Measurements from ENCODE around the gene LGALS3BP. TPM values are rescaled to one million over a fixed set of nuclear protein-coding genes. Genes with fewer than 3 reads are reported as not detected.

LGALS3BP gene
- total RNA-seq, 1 experiment from 2014 or later: 747 TPM

GRCh38 chr17:79020631-79021301 lies 41.0 kb upstream of the LGALS3BP start:
- TF ChIP-seq CTCF (IDR thresholded peaks at IDR 0.05; ENCODE audit: unreplicated experiment): no peak
- no peak for DNase-seq
- intact Hi-C loops (cut with micrococcal nuclease; ENCODE audit: unreplicated experiment): no loop called here
- CTCF ChIA-PET: interaction anchor here (1.1 to 1.7 kb wide), 2 partner anchors 22 to 25 kb away, joined by 3 to 6 read pairs; no protein-coding TSS in a partner anchor
- Mint-ChIP-seq H3K4me1 (ENCODE audit: low read depth, unreplicated experiment) (peaks cover 37% of the 10 kb centered on the region), H3K27ac (ENCODE audit: unreplicated experiment) (no peak overlapping the region), H3K36me3 (ENCODE audit: insufficient read depth, unreplicated experiment) (peaks cover 21% of the 10 kb centered on the region), H3K4me3 (ENCODE audit: low read depth, unreplicated experiment) (no peak overlapping the region), H3K27me3 (ENCODE audit: unreplicated experiment) (peaks cover 10% of the 10 kb centered on the region), H3K9me3 (ENCODE audit: low read depth, unreplicated experiment) (peaks cover under 1% of the 10 kb centered on the region)
- no TSS peak for BruUV-seq (replicated peaks)

- peaks cover 15% of the 10 kb centered on the region for H3K36me3 Mint-ChIP-seq (ENCODE audit: insufficient read depth, unreplicated experiment)
- BruUV-seq (replicated peaks): no TSS peak
- H3K27me3 Mint-ChIP-seq (ENCODE audit: unreplicated experiment): peaks cover 10% of the 10 kb centered on the region
- intact Hi-C loops (cut with micrococcal nuclease; ENCODE audit: unreplicated experiment): loop anchor here (1.0 kb wide), 1 partner anchor 22 kb away; no protein-coding TSS in a partner anchor
- H3K9me3 Mint-ChIP-seq (ENCODE audit: low read depth, unreplicated experiment): peaks cover 2% of the 10 kb centered on the region
- H3K4me1 Mint-ChIP-seq (ENCODE audit: low read depth, unreplicated experiment): peaks cover 37% of the 10 kb centered on the region
- CTCF ChIA-PET: interaction anchor here (1.7 kb wide), 1 partner anchor 22 kb away, joined by 6 read pairs; no protein-coding TSS in a partner anchor
- DNase-seq: peak; percentile 65
- H3K4me3 Mint-ChIP-seq (ENCODE audit: low read depth, unreplicated experiment): no peak overlapping the region
- no peak overlapping the region for H3K27ac Mint-ChIP-seq (ENCODE audit: unreplicated experiment)
- peak; percentile 60 for TF ChIP-seq CTCF (IDR thresholded peaks at IDR 0.05; ENCODE audit: unreplicated experiment)
Measured at GRCh38 chr17:79019632-79020584, 40.2 kb upstream of the LGALS3BP start.

DNA sequence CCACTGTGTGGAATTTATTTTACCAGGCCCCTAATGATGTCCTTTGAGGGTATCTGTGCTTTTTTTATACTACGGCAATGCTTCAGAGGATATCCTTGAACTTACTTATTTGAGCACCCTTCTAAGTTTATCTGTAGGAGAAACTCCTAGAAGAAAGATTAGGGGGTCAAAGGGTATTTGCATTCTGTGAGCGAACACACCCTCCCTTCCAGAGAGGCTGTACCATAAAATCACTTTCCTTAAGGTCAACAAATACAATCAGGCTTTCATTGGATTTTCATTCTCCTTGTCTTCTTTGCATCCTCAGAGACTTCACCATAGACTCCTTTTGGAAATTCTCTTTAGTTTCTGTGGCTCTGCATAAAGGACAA lies 39.5 kb upstream of the LGALS3BP start:
- peaks cover 34% of the 10 kb centered on the region for H3K4me1 Mint-ChIP-seq (ENCODE audit: low read depth, unreplicated experiment)
- intact Hi-C loops (cut with micrococcal nuclease; ENCODE audit: unreplicated experiment): loop anchor here (1.0 kb wide), 1 partner anchor 23 kb away; no protein-coding TSS in a partner anchor
- peaks cover 10% of the 10 kb centered on the region for H3K36me3 Mint-ChIP-seq (ENCODE audit: insufficient read depth, unreplicated experiment)
- DNase-seq: no peak
- peaks cover 9% of the 10 kb centered on the region for H3K27me3 Mint-ChIP-seq (ENCODE audit: unreplicated experiment)
- CTCF ChIA-PET: no interaction called here
- peaks cover 2% of the 10 kb centered on the region for H3K9me3 Mint-ChIP-seq (ENCODE audit: low read depth, unreplicated experiment)
- BruUV-seq (replicated peaks): no TSS peak
- H3K27ac Mint-ChIP-seq (ENCODE audit: unreplicated experiment): no peak overlapping the region
- TF ChIP-seq CTCF (IDR thresholded peaks at IDR 0.05; ENCODE audit: unreplicated experiment): no peak
- no peak overlapping the region for H3K4me3 Mint-ChIP-seq (ENCODE audit: low read depth, unreplicated experiment)

DNA sequence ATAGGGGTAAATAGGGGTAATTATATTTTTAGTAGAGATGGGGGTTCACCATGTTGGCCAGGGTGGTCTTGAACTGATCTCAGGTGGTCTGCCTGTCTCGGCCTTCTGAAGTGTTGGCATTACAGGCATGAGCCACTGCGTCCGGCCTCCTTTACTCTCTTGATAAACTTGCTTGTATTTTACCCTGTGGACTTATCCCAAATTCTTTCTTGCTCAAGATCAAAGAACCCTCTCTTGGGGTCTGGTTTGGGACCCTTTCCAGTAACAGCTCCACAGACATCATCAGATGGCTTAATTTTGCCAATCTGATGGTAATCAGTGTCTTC lies 38.6 kb upstream of the LGALS3BP start:
- H3K27me3 Mint-ChIP-seq (ENCODE audit: unreplicated experiment): peaks cover under 1% of the 10 kb centered on the region
- DNase-seq: no peak
- intact Hi-C loops (cut with micrococcal nuclease; ENCODE audit: unreplicated experiment): no loop called here
- CTCF ChIA-PET: no interaction called here
- H3K4me1 Mint-ChIP-seq (ENCODE audit: low read depth, unreplicated experiment): peaks cover 29% of the 10 kb centered on the region
- H3K27ac Mint-ChIP-seq (ENCODE audit: unreplicated experiment): no peak overlapping the region
- peaks cover 1% of the 10 kb centered on the region for H3K36me3 Mint-ChIP-seq (ENCODE audit: insufficient read depth, unreplicated experiment)
- TF ChIP-seq CTCF (IDR thresholded peaks at IDR 0.05; ENCODE audit: unreplicated experiment): no peak
- BruUV-seq (replicated peaks): no TSS peak
- peaks cover 5% of the 10 kb centered on the region for H3K9me3 Mint-ChIP-seq (ENCODE audit: low read depth, unreplicated experiment)
- H3K4me3 Mint-ChIP-seq (ENCODE audit: low read depth, unreplicated experiment): no peak overlapping the region
